WTC11 (cell line): ENCODE measurements around the gene GPC5.

Experiments
- CBFB ChIP-seq: sonication (generic); formaldehyde crosslinking; IDR thresholded peaks from 2 replicates; pipeline ENCODE4 v1.8.1; 2022; ENCODE audit warnings: mild to moderate bottlenecking, low read depth, missing genetic modification reagents
- CREB1 ChIP-seq: sonication (generic); formaldehyde crosslinking; IDR thresholded peaks from 2 replicates; pipeline ENCODE4 v1.8.0; 2023; ENCODE audit warnings: mild to moderate bottlenecking, missing genetic modification reagents
- CTCF ChIP-seq: fragments of 200-600 bp; IDR thresholded peaks from 2 replicates; pipeline ENCODE4 v1.8.0; 2022; ENCODE audit warnings: antibody characterized with exemption
- E2F5 ChIP-seq: sonication (generic); formaldehyde crosslinking; IDR thresholded peaks from 2 replicates; pipeline ENCODE4 v1.8.1; 2022; ENCODE audit warnings: mild to moderate bottlenecking, moderate library complexity, missing genetic modification reagents
- ETV6 ChIP-seq: sonication (generic); formaldehyde crosslinking; IDR thresholded peaks from 2 replicates; pipeline ENCODE4 v1.8.1; 2022; ENCODE audit warnings: mild to moderate bottlenecking, missing genetic modification reagents
- KAT7 ChIP-seq: sonication (generic); formaldehyde crosslinking; IDR thresholded peaks from 2 replicates; pipeline ENCODE4 v1.8.1; 2023; ENCODE audit warnings: missing genetic modification reagents, mild to moderate bottlenecking, borderline replicate concordance
- NR1H2 ChIP-seq: sonication (generic); formaldehyde crosslinking; IDR thresholded peaks from 2 replicates; pipeline ENCODE4 v1.9.0; 2021; ENCODE audit warnings: mild to moderate bottlenecking, moderate library complexity, missing genetic modification reagents
- TEAD4 ChIP-seq: sonication (generic); formaldehyde crosslinking; IDR thresholded peaks from 2 replicates; pipeline ENCODE4 v1.8.0; 2022; ENCODE audit warnings: mild to moderate bottlenecking, missing genetic modification reagents
- ZNF317 ChIP-seq: sonication (generic); formaldehyde crosslinking; IDR thresholded peaks from 2 replicates; pipeline ENCODE4 v1.8.1; 2023; ENCODE audit warnings: low read depth, mild to moderate bottlenecking, moderate library complexity, missing genetic modification reagents, borderline replicate concordance

GRCh38 chr13:92225861-92226260 lies 827.4 kb downstream of the GPC5 start:
- TF ChIP-seq CTCF, result no peak
- TF ChIP-seq KAT7 (CRISPR knock-in tag), result no peak
- TF ChIP-seq CBFB (CRISPR knock-in tag), result no peak
- TF ChIP-seq E2F5 (CRISPR knock-in tag), result no peak
- TF ChIP-seq CREB1, result no peak
- no peak for TF ChIP-seq TEAD4 (CRISPR knock-in tag)
- no peak for TF ChIP-seq NR1H2
- no peak for TF ChIP-seq ZNF317 (CRISPR knock-in tag)
- no peak for TF ChIP-seq ETV6 (CRISPR knock-in tag)
